B cell (primary cell): ENCODE data around the gene GNA12. TPM values are rescaled to one million over a fixed set of nuclear protein-coding genes. Genes with fewer than 3 reads are reported as not detected.
A peak's percentile ranks its signal among the peaks of the same experiment; 100 is the strongest.

Experiments
- ATAC-seq: fragments of 200-7000 bp; cut with Tn5 transposase; one replicate; pipeline ENCODE4 v1.10.0; 2021; ENCODE audit warnings: low read depth, mild to moderate bottlenecking, moderate number of reproducible peaks, moderate library complexity
- CTCF ChIA-PET: fragments of 350-600 bp; sonication (Branson Sonifier 250); formaldehyde crosslinking; loops from one replicate; lab custom pipeline; 2021; ENCODE audit warnings: antibody characterized with exemption, inconsistent platforms; lab: Charles Lee
- POLR2A ChIA-PET: fragments of 350-600 bp; sonication (Branson Sonifier 250); formaldehyde crosslinking; loops from one replicate; lab custom pipeline; 2021; ENCODE audit warnings: antibody characterized with exemption; lab: Charles Lee
- DNase-seq: peaks from one replicate; pipeline ENCODE4 v3.0.0; 2013
- H2AFZ ChIP-seq: 2 replicates; pipeline ENCODE4 v1.6.1; 2012; ENCODE audit warnings: mild to moderate bottlenecking, low read depth, low read length; ENCODE audit not compliant: insufficient read depth, poor library complexity, severe bottlenecking
- H3K27ac ChIP-seq, 2 donors: 1 replicate in 1 of 2; 2 replicates in 1 of 2; pipeline ENCODE4 v1.5.1; 2012 to 2013; ENCODE audit warnings: low read length in 2 of 2, mild to moderate bottlenecking in 2 of 2, moderate library complexity in 1 of 2
- H3K27me3 ChIP-seq, 4 experiments: fragments of 200-600 bp in 1 of 4; sonication (generic) in 1 of 4; replicated peaks in 1 of 4; 1 replicate in 2 of 4; 2 replicates in 2 of 4; pipeline versions ENCODE4 v1.6.1 to v1.7.0; 2013 to 2016; ENCODE audit warnings: low read length in 3 of 4, mild to moderate bottlenecking in 2 of 4, mixed read lengths in 1 of 4, moderate library complexity in 1 of 4; ENCODE audit not compliant: insufficient read depth in 4 of 4, control insufficient read depth in 3 of 4; ENCODE audit errors: control extremely low read depth in 1 of 4
- H3K36me3 ChIP-seq, 2 experiments: replicated peaks in 1 of 2; 1 replicate in 1 of 2; 2 replicates in 1 of 2; pipeline versions ENCODE4 v1.6.1 to v1.7.1; 2013; ENCODE audit warnings: low read length in 1 of 2; ENCODE audit not compliant: insufficient read depth in 2 of 2, control insufficient read depth in 1 of 2; ENCODE audit errors: control extremely low read depth in 1 of 2, extremely low read depth in 1 of 2
- H3K4me1 ChIP-seq, 2 donors: fragments of 200-600 bp in 1 of 2; sonication (generic) in 1 of 2; 1 replicate in 1 of 2; 2 replicates in 1 of 2; pipeline versions ENCODE4 v1.5.1 to v1.6.1; 2013 to 2017; ENCODE audit warnings: low read length in 2 of 2; ENCODE audit not compliant: control insufficient read depth in 2 of 2, insufficient read depth in 2 of 2
- H3K4me2 ChIP-seq: replicated peaks from 2 replicates; pipeline ENCODE3; 2012; ENCODE audit warnings: mild to moderate bottlenecking, low read depth, low read length; ENCODE audit not compliant: poor library complexity, severe bottlenecking
- H3K4me3 ChIP-seq, 5 experiments: fragments of 200-600 bp in 1 of 5; sonication (generic) in 1 of 5; 1 replicate in 3 of 5; 2 replicates in 2 of 5; pipeline versions ENCODE4 v1.5.1 to v1.7.0; 2011 to 2016; ENCODE audit warnings: low read length in 4 of 5, mild to moderate bottlenecking in 4 of 5, low read depth in 2 of 5, control low read depth in 1 of 5, moderate library complexity in 1 of 5; ENCODE audit not compliant: insufficient read depth in 1 of 5; ENCODE audit errors: control extremely low read depth in 1 of 5, extremely low read depth in 1 of 5
- H3K79me2 ChIP-seq: fragments of 200-600 bp; sonication (generic); one replicate; pipeline ENCODE4 v1.6.0; 2016; ENCODE audit warnings: low read length; ENCODE audit not compliant: control insufficient read depth, insufficient read depth
- H3K9ac ChIP-seq: fragments of 200-600 bp; sonication (generic); 2 replicates; pipeline ENCODE4 v1.6.1; 2017; ENCODE audit warnings: mild to moderate bottlenecking, low read length, moderate library complexity
- H3K9me3 ChIP-seq, 3 donors: one replicate each; pipeline versions ENCODE4 v1.6.1 to v1.7.1; 2013; ENCODE audit warnings: low read length in 2 of 3; ENCODE audit not compliant: control insufficient read depth in 2 of 3, insufficient read depth in 1 of 3; ENCODE audit errors: control extremely low read depth in 1 of 3
- H4K20me1 ChIP-seq: 2 replicates; pipeline ENCODE4 v1.6.0; 2012; ENCODE audit warnings: mild to moderate bottlenecking, low read length; ENCODE audit not compliant: insufficient read depth, control insufficient read depth, poor library complexity, severe bottlenecking
- H3K27ac Mint-ChIP-seq: one replicate; pipeline ENCODE4 v1.8.0; 2021; ENCODE audit warnings: mixed read lengths
- H3K27me3 Mint-ChIP-seq: one replicate; pipeline ENCODE4 v1.8.0; 2021; ENCODE audit warnings: mixed read lengths
- H3K4me1 Mint-ChIP-seq: one replicate; pipeline ENCODE4 v1.8.0; 2021; ENCODE audit warnings: mixed read lengths
- H3K4me3 Mint-ChIP-seq: one replicate; pipeline ENCODE4 v1.8.0; 2021; ENCODE audit warnings: mixed read lengths
- H3K9me3 Mint-ChIP-seq: one replicate; pipeline ENCODE4 v1.8.0; 2022; ENCODE audit warnings: mixed read lengths; ENCODE audit not compliant: insufficient read depth
- EZH2 ChIP-seq: IDR thresholded peaks from 2 replicates; pipeline ENCODE4 v1.6.1; 2012; ENCODE audit warnings: borderline replicate concordance, low read depth, mild to moderate bottlenecking, moderate library complexity, low read length; ENCODE audit not compliant: insufficient read depth, poor library complexity, severe bottlenecking
- WGBS: methylation state at CpG from one replicate; pipeline ENCODE4 v1.1.5; 2013; ENCODE audit warnings: missing lambda C conversion rate; ENCODE audit not compliant: insufficient coverage; 5-methylcytosine and 5-hydroxymethylcytosine counted together
- intact Hi-C: fragments of 100-400 bp; cut with micrococcal nuclease; formaldehyde crosslinking; loops from one replicate; pipeline ENCODE4 v1.10.0; 2022
- polyA plus RNA-seq: library from polyadenylated mRNA; depleted of rRNA; stranded (reverse); fragments of >200 nt; gene quantifications from 2 replicates; pipeline ENCODE4 v1.2.3, GENCODE V29; 2012
- total RNA-seq, 2 donors: library from RNA; stranded (reverse); fragments of 120-200 nt in 1 of 2; gene quantifications; 1 replicate in 1 of 2; 2 replicates in 1 of 2; pipeline versions ENCODE4 v1.2.3 to v1.2.4, GENCODE V29; 2013 to 2022
- TF ChIP-seq, protein P1 (sequence below): fragments of 200-600 bp; IDR thresholded peaks from one replicate; pipeline ENCODE4 v1.8.0; 2022; ENCODE audit warnings: antibody characterized with exemption, mild to moderate bottlenecking

Gene GNA12
- total and polyA plus RNA-seq, 2 donors (not counting 1 experiment from before 2014, with no cell fraction given): 34.6 to 110 TPM

DNA sequence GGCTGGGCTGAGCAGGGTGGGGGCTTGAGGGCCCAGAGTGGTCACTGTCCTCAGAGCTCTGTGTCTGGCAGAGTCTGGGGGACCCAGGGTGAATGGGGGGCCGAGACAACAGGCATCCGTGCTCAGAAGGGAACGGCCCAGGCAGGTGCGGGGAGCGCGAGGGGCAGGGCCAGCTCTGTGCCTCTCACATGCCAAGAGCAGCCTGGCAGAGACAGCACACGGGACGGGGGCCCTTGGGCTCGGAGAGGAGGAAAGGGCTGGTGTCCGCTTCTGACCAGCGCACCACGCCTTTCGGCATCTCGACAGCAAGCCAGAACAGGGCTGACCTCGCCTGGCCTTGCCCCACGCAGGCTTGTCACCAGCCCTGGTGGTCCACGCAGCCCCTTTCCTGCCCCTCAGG lies 142.7 kb downstream of the GNA12 start:
- Mint-ChIP-seq H3K4me1 (peaks cover 21% of the 10 kb centered on the region), H3K4me3 (no peak overlapping the region), H3K9me3 (no peaks in the 10 kb centered on the region), H3K27ac (no peak overlapping the region), H3K27me3 (no peaks in the 10 kb centered on the region)
- DNase-seq: no peak
- H3K4me1 ChIP-seq: peaks cover 13 to 15% of the 10 kb centered on the region in 2 donors
- no peaks in the 10 kb centered on the region for H4K20me1 ChIP-seq
- CTCF ChIA-PET: interaction anchor here (1.2 kb wide), 1 partner anchor 9 kb away, joined by 4 read pairs; no protein-coding TSS in a partner anchor
- no peak for ATAC-seq
- H3K36me3 ChIP-seq: no peaks in the 10 kb centered on the region
- no peak overlapping the region for H3K9ac ChIP-seq
- H3K9me3 ChIP-seq: no peaks in the 10 kb centered on the region
- intact Hi-C loops: no loop called here
- TF ChIP-seq, protein P1, sequence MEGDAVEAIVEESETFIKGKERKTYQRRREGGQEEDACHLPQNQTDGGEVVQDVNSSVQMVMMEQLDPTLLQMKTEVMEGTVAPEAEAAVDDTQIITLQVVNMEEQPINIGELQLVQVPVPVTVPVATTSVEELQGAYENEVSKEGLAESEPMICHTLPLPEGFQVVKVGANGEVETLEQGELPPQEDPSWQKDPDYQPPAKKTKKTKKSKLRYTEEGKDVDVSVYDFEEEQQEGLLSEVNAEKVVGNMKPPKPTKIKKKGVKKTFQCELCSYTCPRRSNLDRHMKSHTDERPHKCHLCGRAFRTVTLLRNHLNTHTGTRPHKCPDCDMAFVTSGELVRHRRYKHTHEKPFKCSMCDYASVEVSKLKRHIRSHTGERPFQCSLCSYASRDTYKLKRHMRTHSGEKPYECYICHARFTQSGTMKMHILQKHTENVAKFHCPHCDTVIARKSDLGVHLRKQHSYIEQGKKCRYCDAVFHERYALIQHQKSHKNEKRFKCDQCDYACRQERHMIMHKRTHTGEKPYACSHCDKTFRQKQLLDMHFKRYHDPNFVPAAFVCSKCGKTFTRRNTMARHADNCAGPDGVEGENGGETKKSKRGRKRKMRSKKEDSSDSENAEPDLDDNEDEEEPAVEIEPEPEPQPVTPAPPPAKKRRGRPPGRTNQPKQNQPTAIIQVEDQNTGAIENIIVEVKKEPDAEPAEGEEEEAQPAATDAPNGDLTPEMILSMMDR: no peak
- H3K27ac ChIP-seq: no peak overlapping the region
- 97% methylated on average over 17 of the region's 17 CpGs for WGBS
- peaks cover 0 to 18% (median 0%) of the 10 kb centered on the region in 4 experiments for H3K27me3 ChIP-seq
- H3K79me2 ChIP-seq: no peaks in the 10 kb centered on the region
- no peak overlapping the region for H3K4me2 ChIP-seq
- POLR2A ChIA-PET: no interaction called here
- no peak overlapping the region for H3K4me3 ChIP-seq
- H2AFZ ChIP-seq: no peak overlapping the region

DNA sequence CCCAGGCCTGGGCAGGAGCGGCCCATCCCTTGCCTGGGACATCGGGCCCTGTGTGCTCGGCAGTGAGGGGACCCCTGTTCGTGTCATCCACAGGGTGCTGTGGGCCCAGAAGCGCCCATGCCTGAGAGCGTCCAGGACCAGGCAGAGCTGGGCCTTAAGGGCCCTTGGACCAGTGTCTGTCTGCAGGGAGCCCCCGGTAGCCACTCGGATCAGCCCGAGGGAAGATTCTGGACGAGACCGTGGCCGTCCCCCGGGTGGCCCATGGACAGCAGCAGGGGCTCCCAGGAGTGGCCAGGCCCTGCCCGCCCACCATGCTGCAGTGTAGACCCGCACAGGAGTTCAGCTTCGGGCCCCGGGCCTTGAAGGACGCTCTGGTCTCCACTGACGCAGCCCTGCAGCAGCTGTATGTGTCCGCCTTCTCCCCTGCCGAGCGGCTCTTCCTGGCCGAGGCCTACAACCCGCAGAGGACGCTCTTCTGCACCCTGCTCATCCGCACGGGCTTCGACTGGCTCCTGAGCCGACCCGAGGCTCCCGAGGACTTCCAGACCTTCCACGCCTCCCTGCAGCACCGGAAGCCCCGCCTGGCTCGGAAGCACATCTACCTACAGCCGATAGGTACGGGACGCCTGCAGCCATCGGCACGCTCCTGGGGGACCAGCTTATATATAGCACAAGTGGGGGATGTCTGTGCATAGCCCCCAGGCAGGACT lies 143.8 kb downstream of the GNA12 start:
- intact Hi-C loops: no loop called here
- Histone ChIP-seq H4K20me1 (no peaks in the 10 kb centered on the region), H3K9me3 (no peaks in the 10 kb centered on the region), H3K27ac (no peak overlapping the region), H3K79me2 (no peaks in the 10 kb centered on the region), H3K36me3 (no peaks in the 10 kb centered on the region), H2AFZ (no peak overlapping the region), H3K4me2 (no peak overlapping the region), H3K9ac (no peak overlapping the region), H3K4me1 (peaks cover 13 to 18% of the 10 kb centered on the region in 2 donors), H3K27me3 (peaks cover 0 to 18% (median 0%) of the 10 kb centered on the region in 4 experiments), H3K4me3 (no peak overlapping the region)
- H3K27me3 Mint-ChIP-seq: no peaks in the 10 kb centered on the region
- POLR2A ChIA-PET: interaction anchor here (2.8 kb wide), 1 partner anchor 9 kb away, joined by 24 read pairs; no protein-coding TSS in a partner anchor
- peak overlapping the region; percentile 34 for H3K4me3 Mint-ChIP-seq
- no peaks in the 10 kb centered on the region for H3K9me3 Mint-ChIP-seq
- TF ChIP-seq EZH2: no peak
- TF ChIP-seq, protein P1: no peak
- WGBS: 98% methylated on average over 35 of the region's 40 CpGs
- H3K27ac Mint-ChIP-seq: peak overlapping the region; percentile 50
- no peak for ATAC-seq
- H3K4me1 Mint-ChIP-seq: peaks cover 21% of the 10 kb centered on the region
- no peak for DNase-seq
- CTCF ChIA-PET: interaction anchor here (5.1 kb wide), 1 partner anchor 10 kb away, joined by 72 read pairs; no protein-coding TSS in a partner anchor
